HepG2 (cell line): ENCODE measurements around the gene RARS2. TPM values are rescaled to one million over a fixed set of nuclear protein-coding genes. Genes with fewer than 3 reads are reported as not detected.

Source experiments
- ATAC-seq: fragments of 200-7000 bp; cut with Tn5 transposase; 3 replicates; pipeline ENCODE4 v1.9.1; 2020; ENCODE audit warnings: mild to moderate bottlenecking, moderate library complexity
- BruUV-seq: library from RNA; stranded (reverse); fragments of 400-500 nt; replicated peaks from 2 replicates; lab custom pipeline; 2021; lab: Mats Ljungman, UMichigan
- CTCF ChIA-PET: fragments of 300-600 bp; formaldehyde crosslinking; extraction: SDS; loops from one replicate; lab custom pipeline; 2021; ENCODE audit warnings: low total read pairs, inconsistent platforms, low intra/inter-chr PET ratio; lab: Yijun Ruan, JAX
- POLR2A ChIA-PET: fragments of 350-600 bp; sonication (Branson Sonifier 250); formaldehyde crosslinking; loops from one replicate; lab custom pipeline; 2020; ENCODE audit warnings: antibody characterized with exemption, inconsistent platforms; lab: Yijun Ruan, JAX
- DNase-seq: peaks from one replicate; pipeline ENCODE4 v3.0.0-alpha.2; 2015; ENCODE audit warnings: low spot score
- FAIRE-seq: peaks from 3 replicates; lab custom pipeline; 2011; peaks lifted over from hg19 to GRCh38; lab: Jason Lieb, UNC
- H2AFZ ChIP-seq: one replicate; pipeline ENCODE4 v1.6.1; 2011; ENCODE audit warnings: low read length, inconsistent platforms
- H3K27ac ChIP-seq: fragments of 300-600 bp; 3 replicates; pipeline ENCODE4 v1.8.0; 2011; ENCODE audit warnings: mixed run types, mild to moderate bottlenecking, mixed read lengths, low read length, inconsistent platforms; ENCODE audit not compliant: insufficient read depth; ENCODE audit errors: extremely low read length
- H3K27me3 ChIP-seq, 2 experiments: fragments of 200-600 bp in 1 of 2; 2 replicates in 1 of 2; 3 replicates in 1 of 2; pipeline versions ENCODE4 v1.6.0 to v1.8.0; 2011; ENCODE audit warnings: low read length in 2 of 2, mild to moderate bottlenecking in 2 of 2, moderate library complexity in 2 of 2, inconsistent platforms in 1 of 2; ENCODE audit not compliant: insufficient read depth in 2 of 2, control insufficient read depth in 1 of 2
- H3K36me3 ChIP-seq, 2 experiments: fragments of 200-600 bp in 1 of 2; replicated peaks in 1 of 2; 2 replicates in 1 of 2; 3 replicates in 1 of 2; pipeline versions ENCODE4 v1.5.1 to v1.8.0; 2011; ENCODE audit warnings: low read length in 2 of 2, inconsistent platforms in 1 of 2; ENCODE audit not compliant: insufficient read depth in 2 of 2, control insufficient read depth in 1 of 2
- H3K4me1 ChIP-seq: 2 replicates; pipeline ENCODE4 v1.5.1; 2012; ENCODE audit warnings: low read length, inconsistent platforms; ENCODE audit not compliant: insufficient read depth
- H3K4me2 ChIP-seq: 2 replicates; pipeline ENCODE4 v1.6.0; 2011; ENCODE audit warnings: low read depth, low read length, inconsistent platforms
- H3K4me3 ChIP-seq, 3 experiments: fragments of 200-600 bp in 1 of 3; sonication (generic), shearing (Covaris generic) in 1 of 3; replicated peaks in 1 of 3; 2 replicates each; pipeline ENCODE4 v1.5.1; 2011 to 2016; ENCODE audit warnings: low read length in 3 of 3, inconsistent platforms in 2 of 3, low read depth in 2 of 3, mild to moderate bottlenecking in 2 of 3, control low read depth in 1 of 3, mixed read lengths in 1 of 3; ENCODE audit not compliant: insufficient read depth in 1 of 3
- H3K79me2 ChIP-seq: one replicate; pipeline ENCODE4 v1.6.1; 2011; ENCODE audit warnings: low read length, inconsistent platforms; ENCODE audit not compliant: insufficient read depth
- H3K9ac ChIP-seq: 2 replicates; pipeline ENCODE4 v1.6.0; 2011; ENCODE audit warnings: mild to moderate bottlenecking, low read depth, low read length, inconsistent platforms; ENCODE audit not compliant: insufficient read depth
- H3K9me3 ChIP-seq: 2 replicates; pipeline ENCODE4 v1.5.1; 2012; ENCODE audit warnings: mild to moderate bottlenecking, low read length
- H4K20me1 ChIP-seq: 2 replicates; pipeline ENCODE4 v1.6.0; 2011; ENCODE audit warnings: inconsistent platforms, mild to moderate bottlenecking, low read length, moderate library complexity; ENCODE audit not compliant: insufficient read depth
- CBX1 ChIP-seq: IDR thresholded peaks from one replicate; pipeline ENCODE4 v1.6.1; 2016; ENCODE audit warnings: antibody characterized with exemption, low read depth
- HDAC6 ChIP-seq: fragments of 200-600 bp; sonication (generic); IDR thresholded peaks from 2 replicates; pipeline ENCODE4 v1.7.0; 2017; ENCODE audit warnings: mild to moderate bottlenecking, antibody characterized with exemption, low read length, low read depth
- SALL2 ChIP-seq: sonication (generic); formaldehyde crosslinking; IDR thresholded peaks from 2 replicates; pipeline ENCODE4 v1.8.1; 2023; ENCODE audit warnings: mild to moderate bottlenecking, missing genetic modification reagents, inconsistent platforms
- TEAD3 ChIP-seq: optimal IDR thresholded peaks from 2 replicates; pipeline ENCODE3; 2016; ENCODE audit warnings: borderline replicate concordance
- XRCC5 ChIP-seq: fragments of 200-400 bp; formaldehyde crosslinking; optimal IDR thresholded peaks from 2 replicates; pipeline ENCODE3; 2017; ENCODE audit warnings: mild to moderate bottlenecking, low read length
- YEATS2 ChIP-seq: sonication (generic); formaldehyde crosslinking; IDR thresholded peaks from 2 replicates; pipeline ENCODE4 v1.4.0; 2020; ENCODE audit warnings: missing genetic modification reagents, borderline replicate concordance
- ZNF724P ChIP-seq: sonication (generic); formaldehyde crosslinking; IDR thresholded peaks from 2 replicates; pipeline ENCODE4 v1.8.0; 2022; ENCODE audit warnings: missing genetic modification reagents, borderline replicate concordance
- ZSCAN5A ChIP-seq: sonication (generic); formaldehyde crosslinking; IDR thresholded peaks from 2 replicates; pipeline ENCODE4 v1.8.0; 2022; ENCODE audit warnings: mild to moderate bottlenecking, missing genetic modification reagents, borderline replicate concordance
- WGBS: methylation state at CpG from one replicate; pipeline ENCODE4 v1.1.6; 2017; ENCODE audit warnings: low lambda C conversion rate; 5-methylcytosine and 5-hydroxymethylcytosine counted together
- in situ Hi-C: cut with HindIII; loops from 2 replicates; pipeline ENCODE4 v1.10.0; 2017; ENCODE audit warnings: low pct_unique_long_range_greater_than_20kb; ENCODE audit not compliant: extremely low pct_ligation_motif_present
- intact Hi-C: fragments of 100-400 bp; cut with micrococcal nuclease; formaldehyde crosslinking; loops from one replicate; pipeline ENCODE4 v1.10.0; 2022; ENCODE audit not compliant: unreplicated experiment
- polyA plus RNA-seq, 8 experiments: library from polyadenylated mRNA; depleted of rRNA in 3 of 8; stranded (reverse) in 7 of 8; unstranded in 1 of 8; fragments of >200 nt; fragmentation: Illumina TruSeq in 4 of 8; extraction: Trizol in 4 of 8; gene quantifications; 2 replicates each; pipeline versions ENCODE4 v1.2.1 to v1.2.3, GENCODE V29; 2011 to 2016; ENCODE audit warnings: low read depth in 4 of 8, missing spikeins in 1 of 8, mixed read lengths in 1 of 8; ENCODE audit not compliant: insufficient read depth in 1 of 8
- total RNA-seq, 5 experiments: library from RNA; depleted of rRNA; stranded (reverse); fragments of >200 nt; fragmentation: Illumina TruSeq; extraction: Trizol; gene quantifications; 2 replicates each; pipeline ENCODE4 v1.2.3, GENCODE V29; 2016; ENCODE audit warnings: low read depth in 1 of 5
- TF ChIP-seq, protein P1 (sequence below): sonication (generic); formaldehyde crosslinking; IDR thresholded peaks from 2 replicates; pipeline ENCODE4 v1.8.0; 2022; ENCODE audit warnings: missing genetic modification reagents, mild to moderate bottlenecking, inconsistent platforms, borderline replicate concordance
- TF ChIP-seq, protein P2 (sequence below), 2 experiments: fragments of 450-650 bp in 1 of 2; sonication (generic) in 1 of 2; formaldehyde crosslinking in 1 of 2; IDR thresholded peaks; 2 replicates each; pipeline versions ENCODE4 v1.6.1 to v1.8.0; 2016 to 2022; ENCODE audit warnings: antibody characterized with exemption in 1 of 2, mild to moderate bottlenecking in 1 of 2, missing genetic modification reagents in 1 of 2
- TF ChIP-seq, protein P3 (sequence below): IDR thresholded peaks from 2 replicates; pipeline ENCODE4 v1.6.1; 2016; ENCODE audit warnings: control low read depth

RARS2 gene
- total and polyA plus RNA-seq, 2 of the 13 experiments (the other 11 are each of a cell fraction or from before 2014, with no cell fraction given) = 23.4 to 80.1 TPM

DNA sequence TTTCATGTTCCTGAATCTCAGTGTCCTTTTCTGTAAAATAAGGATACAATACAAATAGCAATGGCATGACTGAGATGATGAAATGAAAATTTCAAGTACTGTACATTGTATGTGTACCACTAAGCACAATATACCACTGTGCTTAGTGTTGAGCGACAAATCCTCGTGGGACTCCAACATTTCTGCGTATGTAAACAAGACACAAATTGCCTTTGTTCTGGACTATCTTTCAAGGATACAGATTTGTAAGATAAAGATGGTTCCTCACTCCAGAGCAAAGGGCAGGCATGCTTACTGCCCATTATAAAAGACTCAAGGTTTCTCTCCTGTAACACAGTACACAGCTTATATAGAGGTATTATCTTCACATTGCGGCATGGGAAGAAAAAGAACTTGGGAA is 6.0 kb downstream of the RARS2 start:
- H3K36me3 ChIP-seq = peaks cover 5 to 38% of the 10 kb centered on the region in 2 experiments
- POLR2A ChIA-PET = interaction anchor here (1.0 to 1.4 kb wide), 4 partner anchors 10 to 89 kb away, joined by 3 to 5 read pairs (median 4); no protein-coding TSS in a partner anchor
- peak; percentile 52 for TF ChIP-seq TEAD3 (CRISPR knock-in tag)
- TF ChIP-seq SALL2 (CRISPR knock-in tag) = no peak
- TF ChIP-seq CBX1 = no peak
- TF ChIP-seq, protein P1, sequence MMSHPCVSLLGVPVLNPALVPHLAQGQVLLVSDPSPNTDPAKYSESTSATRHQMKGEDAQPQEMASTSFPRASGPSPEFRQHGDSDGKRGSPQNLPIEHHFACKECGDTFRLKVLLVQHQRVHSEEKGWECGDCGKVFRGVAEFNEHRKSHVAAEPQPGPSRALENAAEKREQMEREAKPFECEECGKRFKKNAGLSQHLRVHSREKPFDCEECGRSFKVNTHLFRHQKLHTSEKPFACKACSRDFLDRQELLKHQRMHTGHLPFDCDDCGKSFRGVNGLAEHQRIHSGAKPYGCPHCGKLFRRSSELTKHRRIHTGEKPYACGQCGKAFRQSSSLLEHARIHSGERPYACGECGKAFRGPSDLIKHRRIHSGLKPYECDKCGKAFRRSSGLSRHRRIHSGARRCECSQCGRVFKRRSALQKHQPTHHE (CRISPR knock-in tag) = no peak
- TF ChIP-seq XRCC5 = no peak
- TF ChIP-seq HDAC6 = no peak
- no peak for TF ChIP-seq ZSCAN5A
- TF ChIP-seq, protein P2, sequence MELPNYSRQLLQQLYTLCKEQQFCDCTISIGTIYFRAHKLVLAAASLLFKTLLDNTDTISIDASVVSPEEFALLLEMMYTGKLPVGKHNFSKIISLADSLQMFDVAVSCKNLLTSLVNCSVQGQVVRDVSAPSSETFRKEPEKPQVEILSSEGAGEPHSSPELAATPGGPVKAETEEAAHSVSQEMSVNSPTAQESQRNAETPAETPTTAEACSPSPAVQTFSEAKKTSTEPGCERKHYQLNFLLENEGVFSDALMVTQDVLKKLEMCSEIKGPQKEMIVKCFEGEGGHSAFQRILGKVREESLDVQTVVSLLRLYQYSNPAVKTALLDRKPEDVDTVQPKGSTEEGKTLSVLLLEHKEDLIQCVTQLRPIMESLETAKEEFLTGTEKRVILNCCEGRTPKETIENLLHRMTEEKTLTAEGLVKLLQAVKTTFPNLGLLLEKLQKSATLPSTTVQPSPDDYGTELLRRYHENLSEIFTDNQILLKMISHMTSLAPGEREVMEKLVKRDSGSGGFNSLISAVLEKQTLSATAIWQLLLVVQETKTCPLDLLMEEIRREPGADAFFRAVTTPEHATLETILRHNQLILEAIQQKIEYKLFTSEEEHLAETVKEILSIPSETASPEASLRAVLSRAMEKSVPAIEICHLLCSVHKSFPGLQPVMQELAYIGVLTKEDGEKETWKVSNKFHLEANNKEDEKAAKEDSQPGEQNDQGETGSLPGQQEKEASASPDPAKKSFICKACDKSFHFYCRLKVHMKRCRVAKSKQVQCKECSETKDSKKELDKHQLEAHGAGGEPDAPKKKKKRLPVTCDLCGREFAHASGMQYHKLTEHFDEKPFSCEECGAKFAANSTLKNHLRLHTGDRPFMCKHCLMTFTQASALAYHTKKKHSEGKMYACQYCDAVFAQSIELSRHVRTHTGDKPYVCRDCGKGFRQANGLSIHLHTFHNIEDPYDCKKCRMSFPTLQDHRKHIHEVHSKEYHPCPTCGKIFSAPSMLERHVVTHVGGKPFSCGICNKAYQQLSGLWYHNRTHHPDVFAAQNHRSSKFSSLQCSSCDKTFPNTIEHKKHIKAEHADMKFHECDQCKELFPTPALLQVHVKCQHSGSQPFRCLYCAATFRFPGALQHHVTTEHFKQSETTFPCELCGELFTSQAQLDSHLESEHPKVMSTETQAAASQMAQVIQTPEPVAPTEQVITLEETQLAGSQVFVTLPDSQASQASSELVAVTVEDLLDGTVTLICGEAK (IDR thresholded peaks at IDR 0.05) = no peak
- TF ChIP-seq, protein P2 (CRISPR knock-in tag; IDR thresholded peaks at IDR 0.05) = no peak
- no peak for TF ChIP-seq ZNF724P (CRISPR knock-in tag)
- TF ChIP-seq YEATS2 (CRISPR knock-in tag) = no peak
- TF ChIP-seq, protein P3, sequence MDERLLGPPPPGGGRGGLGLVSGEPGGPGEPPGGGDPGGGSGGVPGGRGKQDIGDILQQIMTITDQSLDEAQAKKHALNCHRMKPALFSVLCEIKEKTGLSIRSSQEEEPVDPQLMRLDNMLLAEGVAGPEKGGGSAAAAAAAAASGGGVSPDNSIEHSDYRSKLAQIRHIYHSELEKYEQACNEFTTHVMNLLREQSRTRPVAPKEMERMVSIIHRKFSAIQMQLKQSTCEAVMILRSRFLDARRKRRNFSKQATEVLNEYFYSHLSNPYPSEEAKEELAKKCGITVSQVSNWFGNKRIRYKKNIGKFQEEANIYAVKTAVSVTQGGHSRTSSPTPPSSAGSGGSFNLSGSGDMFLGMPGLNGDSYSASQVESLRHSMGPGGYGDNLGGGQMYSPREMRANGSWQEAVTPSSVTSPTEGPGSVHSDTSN = no peak

More for the DNA sequence above, 6.0 kb downstream of the RARS2 start:
- ATAC-seq (peak; percentile 89), FAIRE-seq (peak; percentile 56), DNase-seq (peak; percentile 92)
- Histone ChIP-seq H3K9ac (no peak overlapping the region; the same call in 1 of the 2 replicates), H3K4me3 (no peak overlapping the region), H3K27me3 (no peaks in the 10 kb centered on the region), H2AFZ (no peak overlapping the region), H3K79me2 (peaks cover 98% of the 10 kb centered on the region), H3K27ac (peak overlapping the region; percentile 67), H3K4me1 (peaks cover 92% of the 10 kb centered on the region), H4K20me1 (0 out of 2 replicates have a peak, but pooled peaks cover 7% of the 10 kb centered on the region), H3K9me3 (no peaks in the 10 kb centered on the region), H3K4me2 (peak overlapping the region; percentile 46)
- intact Hi-C loops (loop anchor here (5.0 kb wide), 1 partner anchor 52 kb away; no protein-coding TSS in a partner anchor), in situ Hi-C loops (no loop called here)
- WGBS = 20% methylated on average over 4 of the region's 4 CpGs
- CTCF ChIA-PET = no interaction called here
- BruUV-seq = no TSS peak
